ENCODE measurements around the gene TMEM53. TPM values are rescaled to one million over a fixed set of nuclear protein-coding genes. Genes with fewer than 3 reads are reported as not detected.

Gene TMEM53
- total RNA-seq, 1 experiment from 2014 or later, result 9.3 TPM

DNA sequence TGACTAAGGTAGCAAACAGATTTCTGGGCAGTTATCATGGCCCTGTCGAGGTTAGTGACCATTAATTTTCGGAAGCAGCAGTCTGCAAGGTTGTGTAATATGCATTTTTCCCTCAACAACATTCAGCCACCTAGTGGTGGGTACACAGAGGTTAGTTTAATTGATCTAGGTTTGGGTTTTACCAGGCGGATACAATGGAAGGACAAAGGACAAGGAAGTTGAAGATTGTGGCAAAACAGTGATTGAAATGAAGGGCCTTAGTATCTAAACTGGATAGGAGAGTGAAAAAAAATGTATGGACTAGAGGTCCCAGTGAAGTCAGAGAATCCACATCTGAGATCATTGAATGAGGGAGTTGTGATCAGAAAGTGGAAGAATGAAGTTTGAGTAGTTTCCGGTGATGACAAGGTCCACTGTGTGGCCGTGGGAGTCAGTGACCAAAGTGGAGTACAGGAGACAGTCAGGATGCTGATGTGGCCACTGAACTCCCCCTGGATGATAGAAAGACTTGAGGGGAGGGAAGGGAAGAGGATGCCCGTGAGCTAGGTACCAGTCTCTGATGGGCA, 3.0 kb upstream of the TMEM53 start:
- Histone ChIP-seq H2AFZ (ENCODE audit: low read length) (0 out of 2 replicates have a peak overlapping the region, but pooled peaks have one; percentile 12), H3K79me2 (ENCODE audit: low read length) (no peaks in the 10 kb centered on the region), H3K4me3 (ENCODE audit: low read length) (no peak overlapping the region), H3K27ac (ENCODE audit: low read length) (no peak overlapping the region), H3K4me2 (ENCODE audit: low read length) (peak overlapping the region; percentile 13), H3K9me2 (replicated peaks; ENCODE audit: low read length) (no peaks in the 10 kb centered on the region), H3K9me3 (ENCODE audit: low read length) (no peaks in the 10 kb centered on the region), H3K9ac (ENCODE audit: low read length) (no peak overlapping the region), H4K20me1 (ENCODE audit: low read length) (no peaks in the 10 kb centered on the region), H3K36me3 (ENCODE audit: low read depth, low read length) (no peaks in the 10 kb centered on the region), H3K4me1 (ENCODE audit: insufficient read depth, low read length) (peaks cover 35% of the 10 kb centered on the region), H3F3A (ENCODE audit: low read length, unreplicated experiment) (no peaks in the 10 kb centered on the region), H3K27me3 (ENCODE audit: low read length) (no peaks in the 10 kb centered on the region)
- TF ChIP-seq EZH2phosphoT487 (IDR thresholded peaks at IDR 0.05; ENCODE audit: borderline replicate concordance, low read length), result no peak
- TF ChIP-seq, protein P1, sequence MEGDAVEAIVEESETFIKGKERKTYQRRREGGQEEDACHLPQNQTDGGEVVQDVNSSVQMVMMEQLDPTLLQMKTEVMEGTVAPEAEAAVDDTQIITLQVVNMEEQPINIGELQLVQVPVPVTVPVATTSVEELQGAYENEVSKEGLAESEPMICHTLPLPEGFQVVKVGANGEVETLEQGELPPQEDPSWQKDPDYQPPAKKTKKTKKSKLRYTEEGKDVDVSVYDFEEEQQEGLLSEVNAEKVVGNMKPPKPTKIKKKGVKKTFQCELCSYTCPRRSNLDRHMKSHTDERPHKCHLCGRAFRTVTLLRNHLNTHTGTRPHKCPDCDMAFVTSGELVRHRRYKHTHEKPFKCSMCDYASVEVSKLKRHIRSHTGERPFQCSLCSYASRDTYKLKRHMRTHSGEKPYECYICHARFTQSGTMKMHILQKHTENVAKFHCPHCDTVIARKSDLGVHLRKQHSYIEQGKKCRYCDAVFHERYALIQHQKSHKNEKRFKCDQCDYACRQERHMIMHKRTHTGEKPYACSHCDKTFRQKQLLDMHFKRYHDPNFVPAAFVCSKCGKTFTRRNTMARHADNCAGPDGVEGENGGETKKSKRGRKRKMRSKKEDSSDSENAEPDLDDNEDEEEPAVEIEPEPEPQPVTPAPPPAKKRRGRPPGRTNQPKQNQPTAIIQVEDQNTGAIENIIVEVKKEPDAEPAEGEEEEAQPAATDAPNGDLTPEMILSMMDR (conservative IDR thresholded peaks at IDR 0.05; ENCODE audit: low read depth, low read length), result peak; percentile 81
- no peak for ATAC-seq
- intact Hi-C loops (cut with micrococcal nuclease), result loop anchor here (1.0 kb wide), 1 partner anchor 22 kb away; no protein-coding TSS in a partner anchor
- no TSS peak for BruUV-seq (replicated peaks)
- ChIA-PET POLR2A (ENCODE audit: unreplicated experiment) (interaction anchor here (0.6 kb wide), 1 partner anchor 12 kb away, joined by 3 read pairs; no protein-coding TSS in a partner anchor), CTCF (no interaction called here)
- DNase-seq, result peak; percentile 67

DNA sequence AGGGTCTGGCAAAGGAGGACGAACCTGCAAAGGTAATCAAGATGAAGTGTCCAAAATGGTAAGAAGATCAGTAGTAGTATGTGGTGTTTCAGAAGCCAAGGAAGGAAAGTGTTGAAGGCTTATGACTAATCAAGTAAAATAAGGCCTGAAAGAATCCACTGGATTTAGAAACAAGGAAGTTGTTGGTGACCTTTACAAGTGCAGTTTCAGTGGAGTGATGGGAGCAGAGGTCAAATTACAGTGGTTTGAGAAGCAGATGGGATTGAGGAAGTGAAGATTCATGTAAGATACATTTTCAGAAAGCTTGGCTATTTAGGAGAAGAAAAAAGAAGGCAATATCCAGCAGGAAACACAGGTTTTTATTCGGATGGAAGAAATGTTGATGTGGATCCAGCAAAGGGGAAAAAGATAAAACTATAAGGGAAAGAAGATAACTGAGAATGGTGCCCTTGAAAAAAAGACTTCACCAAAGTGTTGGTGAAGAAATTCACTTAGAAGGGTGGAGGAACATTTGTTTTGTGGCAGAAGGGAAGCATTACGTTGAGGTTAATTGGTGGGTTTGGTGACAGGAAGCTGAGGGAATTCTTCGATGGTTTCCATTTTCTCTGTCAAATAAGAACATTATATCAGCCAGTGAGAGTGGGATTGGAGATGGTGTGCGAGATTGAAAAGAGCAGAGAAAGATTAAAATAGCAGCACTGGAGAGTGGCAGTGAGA, 2.4 kb upstream of the TMEM53 start:
- Histone ChIP-seq H3K4me3 (ENCODE audit: low read length) (no peak overlapping the region), H3K27ac (ENCODE audit: low read length) (peak overlapping the region; percentile 35), H3K9me3 (ENCODE audit: low read length) (no peaks in the 10 kb centered on the region), H3K4me2 (ENCODE audit: low read length) (peak overlapping the region; percentile 13), H2AFZ (ENCODE audit: low read length) (0 out of 2 replicates have a peak overlapping the region, but pooled peaks have one; percentile 12), H4K20me1 (ENCODE audit: low read length) (no peaks in the 10 kb centered on the region), H3K27me3 (ENCODE audit: low read length) (no peaks in the 10 kb centered on the region), H3F3A (ENCODE audit: low read length, unreplicated experiment) (peaks cover 3% of the 10 kb centered on the region), H3K9me2 (replicated peaks; ENCODE audit: low read length) (no peaks in the 10 kb centered on the region), H3K36me3 (ENCODE audit: low read depth, low read length) (no peaks in the 10 kb centered on the region), H3K79me2 (ENCODE audit: low read length) (no peaks in the 10 kb centered on the region), H3K4me1 (ENCODE audit: insufficient read depth, low read length) (peaks cover 41% of the 10 kb centered on the region), H3K9ac (ENCODE audit: low read length) (no peak overlapping the region)
- intact Hi-C loops (cut with micrococcal nuclease), result loop anchor here (1.0 kb wide), 1 partner anchor 21 kb away; no protein-coding TSS in a partner anchor
- POLR2A ChIA-PET (ENCODE audit: unreplicated experiment), result interaction anchor here (0.6 kb wide), 2 partner anchors 13 to 45 kb away, joined by 3 read pairs; no protein-coding TSS in a partner anchor
- BruUV-seq (replicated peaks), result no TSS peak
- no peak for TF ChIP-seq EZH2 (IDR thresholded peaks at IDR 0.05; ENCODE audit: low read length, unreplicated experiment)
- TF ChIP-seq, protein P1 (conservative IDR thresholded peaks at IDR 0.05; ENCODE audit: low read depth, low read length), result no peak
- TF ChIP-seq EZH2phosphoT487 (IDR thresholded peaks at IDR 0.05; ENCODE audit: borderline replicate concordance, low read length), result no peak
- ATAC-seq (no peak), DNase-seq (peak; percentile 50)
- CTCF ChIA-PET, result no interaction called here

DNA sequence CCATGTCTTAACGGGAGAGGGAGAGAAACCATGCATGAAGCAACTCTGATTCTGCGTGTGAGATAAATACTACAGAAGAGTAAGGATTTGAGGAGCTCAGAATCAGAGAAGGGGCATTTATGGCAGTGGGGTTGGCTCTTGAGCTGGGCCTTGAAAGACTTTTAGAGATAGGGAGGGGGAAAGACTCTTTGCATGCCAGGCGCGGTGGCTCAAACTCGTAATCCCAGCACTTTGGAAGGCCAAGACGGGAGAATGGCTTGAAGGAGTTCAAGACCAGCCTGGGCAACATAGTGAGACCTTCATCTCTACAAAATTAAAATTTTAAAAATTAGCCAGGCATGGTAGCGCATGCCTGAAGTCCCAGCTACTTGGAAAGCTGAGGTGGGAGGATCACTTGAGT, 905 bp upstream of the TMEM53 start:
- ATAC-seq, result no peak
- no peak for DNase-seq
- H2AFZ ChIP-seq (ENCODE audit: low read length), result peak overlapping the region; percentile 89
- H3K27ac ChIP-seq (ENCODE audit: low read length), result no peak overlapping the region
- peak overlapping the region; percentile 96 for H3K4me2 ChIP-seq (ENCODE audit: low read length)
- TF ChIP-seq EZH2 (IDR thresholded peaks at IDR 0.05; ENCODE audit: low read length, unreplicated experiment), result no peak
- TF ChIP-seq, protein P1 (conservative IDR thresholded peaks at IDR 0.05; ENCODE audit: low read depth, low read length), result no peak
- TF ChIP-seq EZH2phosphoT487 (IDR thresholded peaks at IDR 0.05; ENCODE audit: borderline replicate concordance, low read length), result no peak
- peaks cover 3% of the 10 kb centered on the region for H3F3A ChIP-seq (ENCODE audit: low read length, unreplicated experiment)
- no peaks in the 10 kb centered on the region for H3K9me2 ChIP-seq (replicated peaks; ENCODE audit: low read length)
- no peaks in the 10 kb centered on the region for H3K36me3 ChIP-seq (ENCODE audit: low read depth, low read length)
- intact Hi-C loops (cut with micrococcal nuclease), result no loop called here
- POLR2A ChIA-PET (ENCODE audit: unreplicated experiment), result no interaction called here
- no peaks in the 10 kb centered on the region for H3K27me3 ChIP-seq (ENCODE audit: low read length)
- H3K4me1 ChIP-seq (ENCODE audit: insufficient read depth, low read length), result peaks cover 42% of the 10 kb centered on the region
- peak overlapping the region; percentile 79 for H3K4me3 ChIP-seq (ENCODE audit: low read length)
- H3K79me2 ChIP-seq (ENCODE audit: low read length), result no peaks in the 10 kb centered on the region
- no TSS peak for BruUV-seq (replicated peaks)
- CTCF ChIA-PET, result no interaction called here
- H4K20me1 ChIP-seq (ENCODE audit: low read length), result no peaks in the 10 kb centered on the region
- H3K9me3 ChIP-seq (ENCODE audit: low read length), result no peaks in the 10 kb centered on the region
- peak overlapping the region; percentile 52; the same call in 1 of the 2 replicates for H3K9ac ChIP-seq (ENCODE audit: low read length)
